HL-60 (cell line): Measurements from ENCODE around the gene HSCB.
A peak's percentile ranks its signal among the peaks of the same experiment; 100 is the strongest.
"Not testable (repeated sequence)": the region's sequence is repeated elsewhere in the genome, so short reads cannot be mapped to it uniquely, and the experiment has no call there.

Experiments used
- DNase-seq, 2 experiments: peaks; one replicate each; pipeline ENCODE4 v3.0.0-alpha.2; 2010 to 2020; ENCODE audit warnings: low read depth in 1 of 2, low spot score in 1 of 2
- H3K27ac ChIP-seq: fragments of 250-450 bp; sonication (Bioruptor Pico); replicated peaks from 2 replicates; pipeline ENCODE4 v1.5.1; 2020; ENCODE audit warnings: mild to moderate bottlenecking, moderate library complexity
- H3K27me3 ChIP-seq: fragments of 250-450 bp; sonication (Bioruptor Pico); 2 replicates; pipeline ENCODE4 v1.5.1; 2021; ENCODE audit warnings: mild to moderate bottlenecking, moderate library complexity; ENCODE audit not compliant: insufficient read depth, poor library complexity, severe bottlenecking
- H3K4me3 ChIP-seq: replicated peaks from 2 replicates; pipeline ENCODE4 v1.5.1; 2011; ENCODE audit warnings: mild to moderate bottlenecking, control low read depth, low read length; ENCODE audit not compliant: insufficient read depth
- CTCF ChIP-seq: IDR thresholded peaks from one replicate; pipeline ENCODE4 v1.5.1; 2011; ENCODE audit warnings: low read length, control low read depth, inconsistent platforms; ENCODE audit not compliant: insufficient read depth
- GABPA ChIP-seq: IDR thresholded peaks from 2 replicates; pipeline ENCODE4 v1.6.1; 2012; ENCODE audit warnings: low read depth
- POLR2AphosphoS5 ChIP-seq: IDR thresholded peaks from 2 replicates; pipeline ENCODE4 v1.6.1; 2012; ENCODE audit warnings: low read depth
- REST ChIP-seq: IDR thresholded peaks from 2 replicates; pipeline ENCODE4 v1.6.1; 2012; ENCODE audit warnings: low read depth; ENCODE audit not compliant: insufficient replicate concordance
- SPI1 ChIP-seq: IDR thresholded peaks from 2 replicates; pipeline ENCODE4 v1.6.1; 2012; ENCODE audit warnings: low read depth, mild to moderate bottlenecking, borderline replicate concordance

The HSCB gene

GRCh38 chr22:28800308-28801041 lies 58.6 kb downstream of the HSCB start, which contains the start of gene XBP1:
Gene XBP1, minus strand, starts transcription at chr22:28800569.
- Histone ChIP-seq H3K4me3 (peak within 1 kb of the TSS; percentile 72), H3K27me3 (no peaks in the 10 kb centered on the region), H3K27ac (peak within 1 kb of the TSS; percentile 92)
- TF ChIP-seq CTCF (no peak), SPI1 (no peak), GABPA (no peak), POLR2AphosphoS5 (peak; percentile 81), REST (peak; percentile 54)
- DNase-seq = peak; percentile 88 to 92

GRCh38 chr22:28801845-28802594 lies 60.2 kb downstream of the HSCB start:
- H3K27ac ChIP-seq = peak overlapping the region; percentile 92
- H3K27me3 ChIP-seq = no peaks in the 10 kb centered on the region
- DNase-seq = peak; percentile 80 to 84
- peak; percentile 47 for TF ChIP-seq REST
- TF ChIP-seq POLR2AphosphoS5 = peak; percentile 53
- no peak for TF ChIP-seq GABPA
- peak; percentile 9; the same call in 1 of the 2 replicates for TF ChIP-seq SPI1
- peak overlapping the region; percentile 72 for H3K4me3 ChIP-seq

DNA sequence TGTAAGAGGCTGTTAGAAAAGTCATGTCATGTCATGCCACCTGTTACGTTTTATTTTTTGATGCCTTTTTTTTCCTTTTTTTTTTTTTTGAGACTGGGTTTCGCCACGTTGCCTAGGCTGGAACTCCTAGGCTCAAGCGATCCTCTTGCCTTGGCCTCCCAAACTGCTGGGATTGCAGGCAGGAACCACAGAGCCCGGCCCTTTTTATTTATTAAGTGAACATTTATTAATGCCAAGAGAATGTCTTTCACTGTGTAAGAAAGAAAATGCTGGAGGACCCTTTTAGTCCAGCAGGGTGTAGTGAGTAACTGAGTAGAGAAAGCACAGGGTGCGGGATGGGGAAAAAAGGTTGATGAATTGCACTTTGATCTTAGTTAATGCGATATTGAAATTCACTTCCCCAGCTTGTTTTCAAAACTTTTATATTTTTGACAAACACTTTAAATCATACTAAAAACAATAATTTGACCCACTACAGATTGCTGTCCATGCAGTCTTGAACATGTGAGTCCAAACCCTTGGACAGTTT lies 60.8 kb downstream of the HSCB start:
- no peak for DNase-seq
- Histone ChIP-seq H3K4me3 (no peak overlapping the region), H3K27ac (peak overlapping the region; percentile 92), H3K27me3 (no peaks in the 10 kb centered on the region)
- TF ChIP-seq POLR2AphosphoS5 (peak; percentile 2; the same call in 1 of the 2 replicates), GABPA (no peak)

GRCh38 chr22:28805426-28805825 lies 63.6 kb downstream of the HSCB start:
- DNase-seq, H3K27ac ChIP-seq, H3K4me3 ChIP-seq, H3K27me3 ChIP-seq: not testable (repeated sequence)
